GM21515 (cell line): ENCODE measurements around the gene TUBA4B.
"Not testable (repeated sequence)": the region's sequence is repeated elsewhere in the genome, so short reads cannot be mapped to it uniquely, and the experiment has no call there.

Source experiments
- ATAC-seq: cut with Tn5 transposase; IDR thresholded peaks from one replicate; pipeline ENCODE4 v1.9.1; 2021; ENCODE audit not compliant: unreplicated experiment

TUBA4B gene

GRCh38 chr2:219309278-219309677 lies 56.2 kb downstream of the TUBA4B start, which contains the start of gene PTPRN:
PTPRN (minus strand) TSS chr2:219309401; CDS start chr2:219309332, 69 bp downstream.
- ATAC-seq, result no peak

DNA sequence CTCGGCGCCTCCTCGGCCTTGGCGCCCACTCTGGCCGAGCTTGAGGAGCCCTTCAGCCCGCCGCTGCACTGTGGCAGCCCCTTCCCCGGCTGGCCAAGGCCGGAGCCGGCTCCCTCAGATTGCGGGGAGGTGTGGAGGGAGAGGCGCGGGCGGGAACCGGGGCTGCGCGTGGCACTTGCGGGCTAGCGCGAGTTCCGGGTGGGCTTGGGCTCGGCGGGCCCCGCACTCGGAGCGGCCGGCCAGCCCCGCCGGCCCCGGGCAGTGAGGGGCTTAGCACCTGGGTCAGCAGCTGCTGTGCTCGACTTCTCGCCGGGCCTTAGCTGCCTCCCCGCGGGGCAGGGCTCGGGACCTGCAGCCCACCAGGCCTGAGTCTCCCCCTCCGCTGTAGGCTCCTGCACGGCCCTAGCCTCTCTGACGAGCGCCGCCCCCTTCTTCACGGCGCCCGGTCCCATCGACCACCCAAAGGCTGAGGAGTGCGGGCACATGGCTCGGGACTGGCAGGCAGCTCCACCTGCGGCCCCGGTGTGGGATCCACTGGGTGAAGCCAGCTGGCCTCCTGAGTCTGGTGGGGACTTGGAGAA lies 59.7 kb downstream of the TUBA4B start:
- ATAC-seq, result not testable (repeated sequence)

- no peak for ATAC-seq
Observed at GRCh38 chr2:219314804-219315468, 61.9 kb downstream of the TUBA4B start.
